ENCODE data around the gene TENT5A.
"Not testable (repeated sequence)": the region's sequence is repeated elsewhere in the genome, so short reads cannot be mapped to it uniquely, and the experiment has no call there.

TENT5A gene

GRCh38 chr6:81749707-81750106, 2.8 kb downstream of the TENT5A start:
- no peak for DNase-seq

- DNase-seq = no peak
Observed at GRCh38 chr6:81748994-81749393, 3.5 kb downstream of the TENT5A start.

- no peak for DNase-seq
Observed at GRCh38 chr6:81747327-81747726, 5.2 kb downstream of the TENT5A start.

- DNase-seq = no peak
Observed at GRCh38 chr6:81744131-81744530, 8.3 kb downstream of the TENT5A start.

- no peak for DNase-seq
Observed at GRCh38 chr6:81743649-81744048, 8.8 kb downstream of the TENT5A start.

- DNase-seq = no peak
Observed at GRCh38 chr6:81741689-81742088, 10.8 kb downstream of the TENT5A start.

GRCh38 chr6:81740591-81740990, 11.9 kb downstream of the TENT5A start:
- not testable (repeated sequence) for DNase-seq

- DNase-seq = no peak
Observed at GRCh38 chr6:81739230-81740195, 13.0 kb downstream of the TENT5A start.

GRCh38 chr6:81736428-81736827, 16.1 kb downstream of the TENT5A start:
- DNase-seq = no peak

GRCh38 chr6:81735756-81736380, 16.6 kb downstream of the TENT5A start:
- DNase-seq = no peak

- no peak for DNase-seq
Observed at GRCh38 chr6:81734500-81735150, 17.9 kb downstream of the TENT5A start.

- no peak for DNase-seq
Observed at GRCh38 chr6:81734081-81734480, 18.4 kb downstream of the TENT5A start.

- DNase-seq = no peak
Observed at GRCh38 chr6:81731814-81732213, 20.7 kb downstream of the TENT5A start.

GRCh38 chr6:81727876-81728517, 24.5 kb downstream of the TENT5A start:
- no peak for DNase-seq

- no peak for DNase-seq
Observed at GRCh38 chr6:81725127-81725526, 27.4 kb downstream of the TENT5A start.

GRCh38 chr6:81722506-81723223, 29.8 kb downstream of the TENT5A start:
- DNase-seq = no peak

- DNase-seq = no peak
Observed at GRCh38 chr6:81720427-81720826, 32.1 kb downstream of the TENT5A start.

GRCh38 chr6:81718126-81718525, 34.4 kb downstream of the TENT5A start:
- no peak for DNase-seq

- no peak for DNase-seq
Observed at GRCh38 chr6:81714684-81715083, 37.8 kb downstream of the TENT5A start.

GRCh38 chr6:81713205-81713604, 39.3 kb downstream of the TENT5A start:
- no peak for DNase-seq

- DNase-seq = no peak
Observed at GRCh38 chr6:81708113-81708699, 44.3 kb downstream of the TENT5A start.

GRCh38 chr6:81704700-81705099, 47.8 kb downstream of the TENT5A start:
- no peak for DNase-seq
